NCI-H2029 treated with DMSO at 0.1 percent for 48 hours (cell line): ENCODE data around the gene DENND4B.

Source experiments
- DNase-seq: peaks from one replicate; lab custom pipeline; 2025; lab: John Stamatoyannopoulos, UW

Gene DENND4B

DNA sequence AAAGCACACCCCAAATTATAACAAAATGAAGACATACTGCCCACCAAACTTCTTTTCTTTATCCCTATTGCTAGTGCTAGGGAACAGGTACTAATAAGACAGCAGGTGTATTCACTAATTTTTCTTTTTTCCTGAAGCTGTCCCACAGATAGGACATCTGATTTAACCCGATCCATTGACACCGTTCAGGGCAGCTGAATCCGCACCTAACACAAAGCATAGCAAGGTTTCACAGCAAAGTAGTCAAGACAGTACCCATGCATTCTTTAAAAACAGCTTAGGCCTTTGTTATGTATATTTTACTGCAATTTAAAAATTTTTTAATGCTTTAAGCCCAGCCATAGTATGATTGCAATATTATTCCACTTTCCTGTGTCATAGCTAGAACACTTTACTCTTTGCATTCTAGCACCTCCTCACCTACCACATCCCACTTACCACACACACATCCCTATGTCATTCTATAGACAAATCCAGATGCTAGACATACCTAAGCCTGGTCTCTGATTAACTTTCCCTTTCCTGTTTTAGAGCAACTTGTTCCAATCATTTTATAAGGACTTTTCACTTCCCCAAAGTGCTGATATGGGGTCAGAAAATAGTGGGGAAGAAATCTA, 64.1 kb downstream of the DENND4B start:
- no peak for DNase-seq

DNA sequence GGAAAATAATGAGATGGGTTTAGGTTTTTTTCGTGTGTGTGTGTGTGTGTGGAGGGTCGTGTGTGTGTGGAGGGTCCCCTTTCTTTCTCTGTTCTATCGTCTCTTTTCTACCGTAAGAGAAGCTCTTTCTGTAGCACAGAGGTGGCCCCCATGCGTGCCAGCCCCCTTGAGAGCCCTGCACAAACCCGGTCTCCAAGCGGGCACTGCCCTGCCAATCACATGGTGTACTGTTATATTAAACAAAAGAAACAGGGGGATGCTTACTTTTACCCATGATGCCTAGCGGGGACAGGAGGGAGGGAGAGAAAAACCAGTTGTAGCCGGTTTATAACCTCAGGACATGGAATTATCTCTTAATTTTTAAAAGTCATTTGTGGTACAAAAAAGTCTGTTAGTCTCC, 64.8 kb downstream of the DENND4B start:
- DNase-seq = peak; percentile 75

DNA sequence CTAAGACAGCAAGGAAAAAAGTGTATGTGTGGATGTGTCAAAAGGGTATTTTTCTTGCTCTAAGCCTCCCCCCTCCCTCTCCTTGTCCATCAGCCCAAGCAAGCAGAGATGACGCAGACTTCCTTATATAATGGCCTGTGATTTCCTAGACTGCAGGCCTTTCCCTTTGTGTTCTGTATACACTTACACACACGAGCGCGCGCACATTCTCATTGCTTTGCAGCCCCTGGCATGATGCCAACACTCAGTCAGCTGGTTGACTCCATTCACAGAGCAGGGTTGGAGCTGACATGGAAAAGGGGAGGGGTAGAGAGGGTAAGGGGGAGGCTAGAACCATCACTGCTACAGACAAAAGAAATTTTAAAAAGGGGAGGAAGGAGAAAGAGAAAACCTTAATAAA, 65.6 kb downstream of the DENND4B start:
- peak; percentile 98 for DNase-seq

DNA sequence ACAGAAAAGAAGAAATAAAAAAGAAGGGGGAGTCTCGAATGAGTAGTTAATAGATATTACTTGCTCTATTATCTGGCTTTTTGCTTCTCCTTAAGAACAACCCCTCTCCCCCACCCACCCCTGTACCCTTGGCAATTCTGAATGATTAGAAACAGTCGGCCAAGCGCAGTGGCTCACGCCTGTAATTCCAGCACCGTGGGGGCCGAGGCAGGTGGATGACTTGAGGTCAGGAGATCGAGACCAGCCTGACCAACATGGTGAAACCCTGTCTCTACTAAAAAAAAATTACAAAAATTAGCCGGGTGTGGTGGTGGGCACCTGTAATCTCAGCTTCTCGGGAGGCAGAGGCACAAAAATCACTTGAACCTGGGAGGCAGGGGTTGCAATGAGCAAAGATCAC, 66.5 kb downstream of the DENND4B start:
- no peak for DNase-seq
